ENCODE results near the gene ACSL3. TPM values are rescaled to one million over a fixed set of nuclear protein-coding genes. Genes with fewer than 3 reads are reported as not detected.
A peak's percentile ranks its signal among the peaks of the same experiment; 100 is the strongest.

Gene ACSL3
- total RNA-seq, 4 donors from 2014 or later: 31.1 to 56.3 (median 52.5) TPM

GRCh38 chr2:222848862-222849261, 12.0 kb upstream of the ACSL3 start:
- H3K9me3 ChIP-seq: no peaks in the 10 kb centered on the region
- intact Hi-C loops (cut with DNase I): no loop called here
- WGBS: 93% methylated on average over 9 of the region's 9 CpGs
- no peak overlapping the region for H3K4me3 ChIP-seq
- DNase-seq (ENCODE audit: extremely low spot score): no peak
- no peaks in the 10 kb centered on the region for H3K4me1 ChIP-seq
- no peak overlapping the region for H3K27ac ChIP-seq (replicated peaks in 1 of 4)
- TF ChIP-seq POLR2A (IDR thresholded peaks at IDR 0.05; ENCODE audit: low read depth): no peak
- TF ChIP-seq, protein P1, sequence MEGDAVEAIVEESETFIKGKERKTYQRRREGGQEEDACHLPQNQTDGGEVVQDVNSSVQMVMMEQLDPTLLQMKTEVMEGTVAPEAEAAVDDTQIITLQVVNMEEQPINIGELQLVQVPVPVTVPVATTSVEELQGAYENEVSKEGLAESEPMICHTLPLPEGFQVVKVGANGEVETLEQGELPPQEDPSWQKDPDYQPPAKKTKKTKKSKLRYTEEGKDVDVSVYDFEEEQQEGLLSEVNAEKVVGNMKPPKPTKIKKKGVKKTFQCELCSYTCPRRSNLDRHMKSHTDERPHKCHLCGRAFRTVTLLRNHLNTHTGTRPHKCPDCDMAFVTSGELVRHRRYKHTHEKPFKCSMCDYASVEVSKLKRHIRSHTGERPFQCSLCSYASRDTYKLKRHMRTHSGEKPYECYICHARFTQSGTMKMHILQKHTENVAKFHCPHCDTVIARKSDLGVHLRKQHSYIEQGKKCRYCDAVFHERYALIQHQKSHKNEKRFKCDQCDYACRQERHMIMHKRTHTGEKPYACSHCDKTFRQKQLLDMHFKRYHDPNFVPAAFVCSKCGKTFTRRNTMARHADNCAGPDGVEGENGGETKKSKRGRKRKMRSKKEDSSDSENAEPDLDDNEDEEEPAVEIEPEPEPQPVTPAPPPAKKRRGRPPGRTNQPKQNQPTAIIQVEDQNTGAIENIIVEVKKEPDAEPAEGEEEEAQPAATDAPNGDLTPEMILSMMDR (IDR thresholded peaks at IDR 0.05): no peak
- TF ChIP-seq POLR2AphosphoS5 (IDR thresholded peaks at IDR 0.05): no peak
- no peak for TF ChIP-seq EP300 (IDR thresholded peaks at IDR 0.05)
- H3K36me3 ChIP-seq: no peaks in the 10 kb centered on the region
- H3K27me3 ChIP-seq: no peaks in the 10 kb centered on the region

DNA sequence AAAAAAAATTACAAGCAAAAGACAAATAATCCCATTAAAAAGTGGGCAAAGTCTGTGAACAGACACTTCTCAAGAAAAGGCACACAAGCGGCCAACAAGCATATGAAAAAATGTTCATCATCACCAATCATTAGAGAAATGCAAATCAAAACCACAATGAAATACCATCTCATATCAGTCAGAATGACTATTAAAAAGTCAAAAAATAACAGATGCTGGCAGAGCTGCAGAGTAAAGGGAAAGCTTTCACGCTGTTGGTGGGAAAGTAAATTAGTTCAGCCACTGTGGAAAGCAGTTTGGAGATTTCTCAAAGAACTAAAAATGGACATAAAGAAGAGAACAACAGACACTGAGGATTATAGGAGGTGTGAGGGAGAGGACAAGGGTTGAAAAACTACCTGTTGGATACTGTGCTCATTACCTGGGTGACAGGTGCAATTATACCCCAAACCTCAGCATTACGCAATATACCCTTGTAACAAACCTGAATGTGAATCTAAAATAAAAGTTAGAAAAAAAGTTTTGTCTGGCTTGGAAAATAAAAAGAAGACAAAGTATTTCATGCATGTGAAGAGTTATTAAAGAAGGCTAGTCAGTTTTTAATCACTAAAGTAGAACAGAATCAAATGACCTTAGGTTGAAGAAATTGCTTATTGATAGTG, 8.7 kb upstream of the ACSL3 start:
- TF ChIP-seq POLR2AphosphoS5 (IDR thresholded peaks at IDR 0.05): no peak
- no peak for TF ChIP-seq POLR2A (IDR thresholded peaks at IDR 0.05; ENCODE audit: low read depth)
- TF ChIP-seq, protein P1 (IDR thresholded peaks at IDR 0.05): no peak
- TF ChIP-seq EP300 (IDR thresholded peaks at IDR 0.05): no peak
- WGBS: 93% methylated on average over 3 of the region's 3 CpGs
- DNase-seq (ENCODE audit: extremely low spot score): no peak
- Histone ChIP-seq H3K27ac (replicated peaks in 1 of 4) (no peak overlapping the region), H3K9me3 (no peaks in the 10 kb centered on the region), H3K4me3 (no peak overlapping the region), H3K4me1 (no peaks in the 10 kb centered on the region), H3K27me3 (no peaks in the 10 kb centered on the region), H3K36me3 (no peaks in the 10 kb centered on the region)
- intact Hi-C loops (cut with DNase I): no loop called here

DNA sequence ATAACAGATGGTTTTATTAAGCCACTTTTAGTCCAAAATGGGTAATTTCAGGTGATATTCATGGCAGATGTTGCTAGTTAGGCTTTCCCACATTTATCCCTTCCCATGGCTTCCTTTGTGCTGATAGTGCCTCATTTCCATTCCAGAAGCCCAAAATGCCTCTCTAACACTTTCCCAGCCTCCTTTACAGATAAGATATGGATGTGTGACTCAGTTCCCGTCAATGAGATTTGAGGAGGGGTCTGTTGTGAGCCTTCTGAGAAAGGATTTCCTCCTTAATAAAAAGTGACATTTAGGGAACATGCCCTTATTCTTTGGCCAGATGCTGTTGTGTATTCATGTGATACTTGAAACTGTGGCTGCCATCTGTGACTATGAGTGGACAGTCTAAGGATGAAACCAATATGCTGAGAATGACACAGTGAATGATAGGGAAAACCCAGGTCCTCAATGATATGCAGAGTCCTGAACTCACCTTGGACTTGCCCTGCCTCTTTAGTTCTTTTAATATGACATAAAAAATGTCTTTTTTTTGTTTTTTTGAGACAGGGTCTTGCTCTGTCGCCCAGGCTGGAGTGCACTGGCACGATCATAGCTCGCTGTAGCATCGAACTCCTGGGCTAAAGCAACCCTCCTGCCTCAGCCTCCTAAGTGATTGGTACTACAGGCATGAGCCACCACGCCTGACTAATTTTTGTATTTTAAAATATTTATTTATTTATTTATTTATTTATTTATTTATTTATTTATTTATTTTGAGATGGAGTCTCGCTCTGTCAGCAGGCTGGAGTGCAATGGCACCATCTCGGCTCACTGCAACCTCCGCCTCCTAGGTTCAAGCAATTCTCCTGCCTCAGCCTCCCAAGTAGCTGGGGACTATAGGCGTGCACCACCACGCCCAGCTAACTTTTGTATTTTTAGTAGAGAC, 5.8 kb upstream of the ACSL3 start:
- Histone ChIP-seq H3K9me3 (no peaks in the 10 kb centered on the region), H3K27ac (replicated peaks in 1 of 4) (no peak overlapping the region), H3K4me3 (no peak overlapping the region), H3K27me3 (no peaks in the 10 kb centered on the region), H3K36me3 (no peaks in the 10 kb centered on the region), H3K4me1 (peaks cover 5 to 11% (median 6%) of the 10 kb centered on the region in 4 donors)
- no peak for TF ChIP-seq EP300 (IDR thresholded peaks at IDR 0.05)
- 95% methylated on average over 11 of the region's 11 CpGs for WGBS
- DNase-seq (ENCODE audit: extremely low spot score): no peak
- intact Hi-C loops (cut with DNase I): no loop called here

- no peak for DNase-seq (ENCODE audit: extremely low spot score)
- no peaks in the 10 kb centered on the region for H3K36me3 ChIP-seq
- H3K27ac ChIP-seq (replicated peaks in 1 of 4): peak overlapping the region; percentile 98
- H3K9me3 ChIP-seq: no peaks in the 10 kb centered on the region
- intact Hi-C loops (cut with DNase I): loop anchor here (5.0 to 10.0 kb wide), 4 partner anchors 42 to 168 kb away; no protein-coding TSS in a partner anchor
- peaks cover 39 to 45% (median 43%) of the 10 kb centered on the region in 4 donors for H3K4me1 ChIP-seq
- H3K27me3 ChIP-seq: no peaks in the 10 kb centered on the region
- 28% methylated on average over 10 of the region's 10 CpGs for WGBS
- peak overlapping the region; percentile 92 to 98 (median 94) for H3K4me3 ChIP-seq
- peak; percentile 37 to 69 for TF ChIP-seq POLR2AphosphoS5 (IDR thresholded peaks at IDR 0.05)
- TF ChIP-seq EP300 (IDR thresholded peaks at IDR 0.05): no peak
- TF ChIP-seq, protein P1 (IDR thresholded peaks at IDR 0.05): no peak
- no peak for TF ChIP-seq POLR2A (IDR thresholded peaks at IDR 0.05; ENCODE audit: low read depth)
These were observed 837 bp upstream of the ACSL3 start for GRCh38 chr2:222859786-222860612.
